HG03097 (cell line): ENCODE results near the gene PTPRD.

Experiments used
- ATAC-seq: cut with Tn5 transposase; IDR thresholded peaks from one replicate; pipeline ENCODE4 v1.9.1; 2021; ENCODE audit not compliant: unreplicated experiment, low FRiP score

Gene PTPRD

GRCh38 chr9:8457055-8457454 lies 2155.7 kb downstream of the PTPRD start:
- ATAC-seq = no peak

GRCh38 chr9:8456344-8456743 lies 2156.5 kb downstream of the PTPRD start:
- ATAC-seq = no peak

DNA sequence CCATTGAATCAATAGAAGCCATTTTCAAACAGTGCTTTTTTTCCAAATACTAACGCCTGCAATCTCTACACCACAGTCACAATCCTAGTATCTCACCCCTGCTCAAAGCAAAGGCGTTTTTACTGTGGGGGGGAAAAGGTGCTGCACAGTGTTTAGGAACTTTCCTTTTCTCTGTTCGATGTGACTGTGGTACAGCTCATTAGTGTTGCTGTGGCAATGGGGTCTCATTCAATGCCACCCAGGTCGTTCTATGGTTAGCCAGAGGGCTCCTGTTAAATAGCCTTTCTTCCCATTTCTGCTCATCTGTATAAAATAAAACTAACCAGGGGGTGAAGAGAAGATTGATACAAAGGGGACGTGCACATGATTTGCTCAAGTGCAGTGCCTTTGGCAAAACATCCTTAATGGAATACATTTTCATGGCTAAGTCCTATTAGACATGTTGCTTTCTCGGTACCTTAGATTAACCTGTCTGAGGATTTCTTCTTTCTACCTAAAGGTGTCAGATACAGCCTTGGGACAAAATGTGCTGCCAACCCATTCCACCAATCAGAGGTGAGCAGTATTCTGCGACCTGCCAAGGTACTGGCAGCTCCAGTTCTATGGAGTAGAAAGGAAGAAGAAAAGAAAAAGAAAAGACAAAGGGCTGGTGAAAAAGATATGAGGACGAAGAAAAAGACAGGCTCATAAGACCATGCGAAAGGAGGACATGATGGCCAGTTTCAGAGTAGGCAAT lies 2161.8 kb downstream of the PTPRD start:
- no peak for ATAC-seq

- ATAC-seq = no peak
These were observed 2164.6 kb downstream of the PTPRD start for GRCh38 chr9:8448226-8448625.

- ATAC-seq = no peak
These were observed 2165.2 kb downstream of the PTPRD start for GRCh38 chr9:8447601-8448000.

GRCh38 chr9:8437876-8438275 lies 2174.9 kb downstream of the PTPRD start:
- ATAC-seq = no peak

DNA sequence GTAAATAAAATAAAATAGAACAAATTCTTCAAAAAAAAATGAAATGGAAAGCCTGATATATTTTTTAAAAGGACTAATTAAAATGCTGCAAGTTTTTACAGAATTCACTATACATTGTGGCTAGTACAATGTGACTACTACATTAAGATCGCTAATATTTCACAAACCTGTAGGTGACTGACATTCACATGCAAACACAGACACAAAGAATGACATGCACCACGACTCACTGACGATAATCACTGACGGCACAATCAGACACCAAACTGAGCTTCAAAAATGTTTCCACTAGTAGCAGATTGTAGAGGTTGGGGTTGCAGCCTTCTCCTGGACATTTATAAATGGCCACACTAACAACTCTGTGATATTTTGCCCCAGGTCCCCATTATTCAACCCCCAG lies 2175.5 kb downstream of the PTPRD start:
- no peak for ATAC-seq

DNA sequence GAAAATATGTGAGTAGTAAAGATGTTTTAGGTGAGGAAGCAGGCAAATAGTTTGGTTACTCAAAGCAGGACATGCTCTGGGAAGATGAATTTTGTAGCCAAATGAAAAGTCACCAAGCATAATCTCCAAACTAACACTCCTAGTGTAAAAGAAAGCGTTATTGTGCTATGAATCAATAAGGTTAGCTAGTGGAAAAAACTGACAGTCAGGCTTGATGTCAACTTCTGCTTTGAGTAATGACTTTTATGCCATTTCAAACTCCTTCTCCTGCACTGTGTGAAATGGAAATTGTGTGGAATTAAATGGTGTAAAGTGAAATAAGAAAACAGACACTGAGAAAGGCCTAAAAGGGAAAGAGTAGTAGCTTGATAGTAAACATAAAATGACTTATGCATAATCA lies 2176.0 kb downstream of the PTPRD start:
- ATAC-seq = no peak

GRCh38 chr9:8434621-8435020 lies 2178.2 kb downstream of the PTPRD start:
- no peak for ATAC-seq

DNA sequence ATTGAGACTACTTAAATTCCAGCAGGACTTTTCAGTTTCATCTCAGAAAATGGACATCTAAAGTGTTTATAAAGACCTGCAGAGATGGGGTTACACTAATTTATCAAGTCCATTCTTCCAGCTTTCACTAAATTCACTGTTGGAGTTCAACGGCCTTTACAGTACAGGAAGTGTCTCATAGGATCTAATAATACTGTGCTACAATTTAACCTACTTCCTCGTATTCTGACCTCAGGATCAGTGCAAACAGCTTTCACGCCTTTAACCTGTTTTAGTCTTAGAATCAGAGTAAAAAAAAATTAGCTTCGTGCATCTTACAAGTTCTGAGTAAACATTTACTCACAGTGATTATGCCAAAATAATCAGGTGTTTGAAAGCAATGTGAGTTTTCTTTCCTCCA lies 2180.6 kb downstream of the PTPRD start:
- ATAC-seq = no peak

GRCh38 chr9:8431505-8431904 lies 2181.3 kb downstream of the PTPRD start:
- ATAC-seq = no peak

- no peak for ATAC-seq
These were observed 2181.9 kb downstream of the PTPRD start for GRCh38 chr9:8430945-8431344.

- ATAC-seq = no peak
These were observed 2183.0 kb downstream of the PTPRD start for GRCh38 chr9:8429768-8430167.

GRCh38 chr9:8429157-8429556 lies 2183.6 kb downstream of the PTPRD start:
- ATAC-seq = no peak

- no peak for ATAC-seq
These were observed 2184.4 kb downstream of the PTPRD start for GRCh38 chr9:8428389-8428788.

DNA sequence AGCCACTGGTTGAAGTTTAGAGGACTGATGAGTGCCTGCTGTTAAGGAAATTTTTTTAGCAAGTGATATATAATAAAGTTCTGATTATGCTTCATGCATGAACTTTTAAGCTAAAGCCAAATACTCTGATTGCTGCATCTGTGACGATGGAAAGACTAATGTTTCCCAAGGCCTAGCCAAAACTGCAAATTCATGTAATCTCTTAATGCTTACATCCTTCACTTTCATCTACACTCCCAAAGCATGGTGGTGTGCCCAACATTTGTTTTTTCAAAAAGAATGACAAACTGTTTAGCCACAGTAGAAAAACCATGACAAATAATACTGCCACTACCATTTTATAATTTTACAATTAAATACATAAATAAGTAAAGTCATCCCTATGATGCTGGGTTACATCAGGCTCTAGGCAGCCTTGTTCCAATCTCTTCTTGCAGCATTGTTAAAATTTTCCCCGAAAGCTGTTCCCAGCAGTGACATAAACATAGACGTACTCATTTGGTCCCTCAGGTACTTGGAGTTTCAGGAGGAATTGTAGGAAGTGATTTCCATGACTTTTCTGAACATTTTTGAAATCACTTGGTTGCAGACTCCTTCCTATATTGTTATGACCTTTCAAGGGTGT lies 2187.9 kb downstream of the PTPRD start:
- no peak for ATAC-seq

- ATAC-seq = no peak
These were observed 2192.4 kb downstream of the PTPRD start for GRCh38 chr9:8420416-8420815.

- no peak for ATAC-seq
These were observed 2193.1 kb downstream of the PTPRD start for GRCh38 chr9:8419596-8420275.

DNA sequence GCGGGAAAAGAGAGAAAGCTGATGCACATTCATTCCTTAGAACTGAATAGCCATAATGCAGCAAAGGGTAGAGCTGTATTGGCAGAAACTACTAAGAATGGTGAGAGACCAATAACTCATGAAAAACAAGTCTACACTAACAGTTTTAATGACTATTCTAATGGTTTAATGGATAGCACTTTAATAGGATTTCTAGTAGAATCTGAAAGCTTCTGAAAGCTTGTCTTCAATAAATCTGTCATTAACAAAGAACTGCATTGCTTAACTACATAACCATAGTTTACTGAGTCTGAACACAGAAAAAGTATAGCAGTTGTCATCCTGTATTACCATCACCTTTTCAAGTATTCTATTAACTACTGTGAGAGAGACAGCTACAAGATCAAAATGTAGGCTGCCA lies 2195.5 kb downstream of the PTPRD start:
- no peak for ATAC-seq

DNA sequence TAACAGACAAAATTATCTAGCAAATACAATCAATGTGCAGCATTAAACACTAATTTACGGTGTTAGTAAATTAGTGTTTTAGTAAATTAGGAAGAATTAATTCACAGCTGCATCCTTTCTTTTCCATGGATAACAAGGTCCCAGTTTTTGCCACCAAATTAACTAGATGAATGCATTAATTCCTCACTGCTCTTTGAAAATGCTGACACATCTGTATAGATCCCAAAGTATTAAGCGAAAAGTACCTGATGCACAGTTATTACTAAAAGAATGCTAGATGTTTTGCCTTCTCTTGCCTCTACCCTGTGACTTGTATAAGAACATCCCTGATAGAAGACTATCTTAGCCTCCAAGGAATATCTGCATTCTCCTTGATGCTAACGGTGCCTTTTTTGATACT lies 2200.5 kb downstream of the PTPRD start:
- no peak for ATAC-seq

- ATAC-seq = no peak
These were observed 2204.1 kb downstream of the PTPRD start for GRCh38 chr9:8408575-8409190.
